Gastrocnemius medialis (tissue), 4 donors: ENCODE results near the gene HK2.

Source experiments
- POLR2A ChIP-seq, 2 donors: fragments of 450-650 bp; IDR thresholded peaks; one replicate each; pipeline ENCODE4 v1.6.1; 2017; ENCODE audit warnings: antibody characterized with exemption in 2 of 2, mild to moderate bottlenecking in 2 of 2, moderate library complexity in 2 of 2
- TF ChIP-seq, protein P1 (sequence below), 5 experiments: fragments of 450-650 bp in 3 of 5; fragments of 200-600 bp in 2 of 5; sonication (generic) in 2 of 5; IDR thresholded peaks in 4 of 5; conservative IDR thresholded peaks in 1 of 5; 1 replicate in 4 of 5; 2 replicates in 1 of 5; pipeline ENCODE4 v1.5.1; 2016 to 2019; ENCODE audit warnings: antibody characterized with exemption in 5 of 5, mild to moderate bottlenecking in 3 of 5, moderate library complexity in 3 of 5

DNA sequence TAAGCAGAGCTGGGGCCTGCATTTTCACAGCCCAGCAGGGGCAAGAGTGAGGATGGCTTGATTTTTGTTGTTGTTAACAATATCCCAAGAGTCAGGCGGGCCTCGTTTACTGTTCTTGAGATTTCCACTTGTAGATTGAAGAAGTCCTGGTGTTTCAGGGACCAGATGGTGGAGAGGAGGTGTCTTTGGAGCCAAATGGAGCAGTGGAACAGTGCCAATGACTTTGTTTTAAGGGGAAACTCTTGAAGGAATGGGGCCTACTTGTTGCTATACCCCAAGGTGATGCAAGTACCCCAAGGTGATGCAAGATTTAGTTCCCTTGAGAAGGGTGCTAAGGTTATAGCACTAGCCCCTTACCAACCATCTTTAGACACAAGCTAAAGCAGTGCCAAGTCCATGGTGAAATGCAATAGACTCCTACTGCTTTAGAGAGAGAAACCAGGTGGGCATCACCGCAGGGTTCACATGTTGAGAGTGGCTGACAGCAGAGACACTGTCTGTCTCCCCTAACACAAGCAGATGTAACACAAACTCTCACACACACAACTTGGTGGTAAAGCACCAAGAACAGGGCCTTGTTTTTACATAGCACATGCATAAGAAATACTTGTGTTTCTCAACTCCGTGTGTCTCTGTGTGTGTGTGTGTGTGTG, 44.0 kb downstream of the HK2 start:
- TF ChIP-seq, protein P1, sequence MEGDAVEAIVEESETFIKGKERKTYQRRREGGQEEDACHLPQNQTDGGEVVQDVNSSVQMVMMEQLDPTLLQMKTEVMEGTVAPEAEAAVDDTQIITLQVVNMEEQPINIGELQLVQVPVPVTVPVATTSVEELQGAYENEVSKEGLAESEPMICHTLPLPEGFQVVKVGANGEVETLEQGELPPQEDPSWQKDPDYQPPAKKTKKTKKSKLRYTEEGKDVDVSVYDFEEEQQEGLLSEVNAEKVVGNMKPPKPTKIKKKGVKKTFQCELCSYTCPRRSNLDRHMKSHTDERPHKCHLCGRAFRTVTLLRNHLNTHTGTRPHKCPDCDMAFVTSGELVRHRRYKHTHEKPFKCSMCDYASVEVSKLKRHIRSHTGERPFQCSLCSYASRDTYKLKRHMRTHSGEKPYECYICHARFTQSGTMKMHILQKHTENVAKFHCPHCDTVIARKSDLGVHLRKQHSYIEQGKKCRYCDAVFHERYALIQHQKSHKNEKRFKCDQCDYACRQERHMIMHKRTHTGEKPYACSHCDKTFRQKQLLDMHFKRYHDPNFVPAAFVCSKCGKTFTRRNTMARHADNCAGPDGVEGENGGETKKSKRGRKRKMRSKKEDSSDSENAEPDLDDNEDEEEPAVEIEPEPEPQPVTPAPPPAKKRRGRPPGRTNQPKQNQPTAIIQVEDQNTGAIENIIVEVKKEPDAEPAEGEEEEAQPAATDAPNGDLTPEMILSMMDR (IDR thresholded peaks at IDR 0.05 in 4 of 5, conservative IDR thresholded peaks at IDR 0.05 in 1 of 5): no peak
- no peak for TF ChIP-seq POLR2A (IDR thresholded peaks at IDR 0.05)
